IMR-90 (cell line): ENCODE measurements around the gene GSTM3. TPM values are rescaled to one million over a fixed set of nuclear protein-coding genes. Genes with fewer than 3 reads are reported as not detected.

ENCODE experiments used
- ATAC-seq: fragments of 200-7000 bp; cut with Tn5 transposase; 2 replicates; pipeline ENCODE4 v1.9.1; 2020; ENCODE audit warnings: low read depth, mild to moderate bottlenecking, moderate library complexity
- BruUV-seq: library from RNA; stranded (reverse); fragments of 400-500 nt; replicated peaks from 2 replicates; lab custom pipeline; 2021; lab: Mats Ljungman, UMichigan
- CTCF ChIA-PET: fragments of 300-600 bp; formaldehyde crosslinking; extraction: SDS; loops from one replicate; lab custom pipeline; 2021; ENCODE audit warnings: antibody characterized with exemption; lab: Yijun Ruan, JAX
- POLR2A ChIA-PET: fragments of 300-600 bp; sonication (Branson Sonifier 250); formaldehyde crosslinking; loops from one replicate; lab custom pipeline; 2022; ENCODE audit warnings: antibody characterized with exemption; ENCODE audit not compliant: unreplicated experiment; lab: Charles Lee
- DNase-seq: peaks from one replicate; pipeline ENCODE4 v3.0.0; 2013
- H2AFZ ChIP-seq: replicated peaks from 2 replicates; pipeline ENCODE3; 2013; ENCODE audit warnings: low read length, mild to moderate bottlenecking; ENCODE audit not compliant: poor library complexity
- H2AK5ac ChIP-seq: 2 replicates; pipeline ENCODE4 v1.6.1; 2013; ENCODE audit warnings: low read depth, low read length, inconsistent platforms
- H2AK9ac ChIP-seq: replicated peaks from 2 replicates; pipeline ENCODE3; 2013; ENCODE audit warnings: mild to moderate bottlenecking, low read depth, low read length, moderate library complexity; ENCODE audit not compliant: poor library complexity
- H2BK120ac ChIP-seq: 2 replicates; pipeline ENCODE4 v1.6.1; 2013; ENCODE audit warnings: low read depth, low read length, inconsistent platforms
- H2BK15ac ChIP-seq: 3 replicates; pipeline ENCODE4 v1.6.1; 2013; ENCODE audit warnings: low read depth, low read length, inconsistent platforms
- H2BK20ac ChIP-seq: 2 replicates; pipeline ENCODE4 v1.6.1; 2013; ENCODE audit warnings: low read depth, mild to moderate bottlenecking, inconsistent platforms, low read length, moderate library complexity
- H2BK5ac ChIP-seq: 2 replicates; pipeline ENCODE4 v1.6.1; 2013; ENCODE audit warnings: mild to moderate bottlenecking, low read depth, low read length, inconsistent platforms; ENCODE audit not compliant: poor library complexity, severe bottlenecking
- H3K14ac ChIP-seq: replicated peaks from 2 replicates; pipeline ENCODE4 v1.6.1; 2013; ENCODE audit warnings: low read depth, low read length, inconsistent platforms
- H3K18ac ChIP-seq: 2 replicates; pipeline ENCODE4 v1.6.1; 2013; ENCODE audit warnings: low read depth, low read length, control low read depth
- H3K23ac ChIP-seq: 2 replicates; pipeline ENCODE4 v1.6.1; 2013; ENCODE audit warnings: low read depth, low read length, inconsistent platforms
- H3K27ac ChIP-seq: 2 replicates; pipeline ENCODE4 v1.5.1; 2013; ENCODE audit warnings: mild to moderate bottlenecking, control low read depth, low read length; ENCODE audit not compliant: insufficient read depth
- H3K27me3 ChIP-seq: 2 replicates; pipeline ENCODE4 v1.6.1; 2013; ENCODE audit warnings: low read length; ENCODE audit not compliant: control insufficient read depth, insufficient read depth
- H3K36me3 ChIP-seq: 2 replicates; pipeline ENCODE4 v1.6.1; 2013; ENCODE audit warnings: low read length, mixed read lengths; ENCODE audit not compliant: control insufficient read depth, insufficient read depth
- H3K4ac ChIP-seq: 2 replicates; pipeline ENCODE4 v1.6.1; 2013; ENCODE audit warnings: low read depth, low read length, inconsistent platforms
- H3K4me1 ChIP-seq: 2 replicates; pipeline ENCODE4 v1.6.1; 2013; ENCODE audit warnings: low read length, mixed read lengths; ENCODE audit not compliant: control insufficient read depth, insufficient read depth
- H3K4me2 ChIP-seq: 2 replicates; pipeline ENCODE4 v1.6.1; 2013; ENCODE audit warnings: low read depth, mild to moderate bottlenecking, control low read depth, low read length, moderate library complexity
- H3K4me3 ChIP-seq: 2 replicates; pipeline ENCODE4 v1.5.1; 2013; ENCODE audit warnings: low read depth, mild to moderate bottlenecking, control low read depth, low read length, moderate library complexity; ENCODE audit not compliant: insufficient read depth
- H3K56ac ChIP-seq: 2 replicates; pipeline ENCODE4 v1.6.1; 2013; ENCODE audit warnings: low read length, inconsistent platforms; ENCODE audit not compliant: insufficient read depth; ENCODE audit errors: extremely low read depth
- H3K79me1 ChIP-seq, 2 experiments: 2 replicates each; pipeline ENCODE4 v1.6.1; 2013; ENCODE audit warnings: low read length in 2 of 2, inconsistent platforms in 1 of 2, low read depth in 1 of 2
- H3K9ac ChIP-seq: 2 replicates; pipeline ENCODE4 v1.6.1; 2013; ENCODE audit warnings: low read depth, low read length, control low read depth
- H3K9me1 ChIP-seq: 2 replicates; pipeline ENCODE4 v1.6.1; 2013; ENCODE audit warnings: low read length, inconsistent platforms; ENCODE audit not compliant: insufficient read depth
- H3K9me3 ChIP-seq: 2 replicates; pipeline ENCODE4 v1.6.1; 2013; ENCODE audit warnings: low read length; ENCODE audit not compliant: control insufficient read depth, insufficient read depth
- H4K20me1 ChIP-seq: 2 replicates; pipeline ENCODE4 v1.6.1; 2013; ENCODE audit warnings: low read length, inconsistent platforms; ENCODE audit not compliant: insufficient read depth
- H4K5ac ChIP-seq: 2 replicates; pipeline ENCODE4 v1.6.1; 2013; ENCODE audit warnings: mild to moderate bottlenecking, low read depth, low read length, control low read depth
- H4K8ac ChIP-seq, 2 experiments: 2 replicates each; pipeline ENCODE4 v1.6.1; 2013; ENCODE audit warnings: low read depth in 2 of 2, low read length in 2 of 2, control low read depth in 1 of 2, inconsistent platforms in 1 of 2
- H4K91ac ChIP-seq: 2 replicates; pipeline ENCODE4 v1.6.1; 2013; ENCODE audit warnings: low read depth, low read length, inconsistent platforms; ENCODE audit not compliant: insufficient read depth
- BHLHE40 ChIP-seq: fragments of 150-350 bp; IDR thresholded peaks from 2 replicates; pipeline ENCODE4 v1.6.1; 2016; ENCODE audit warnings: mild to moderate bottlenecking, low read depth, low read length
- CEBPB ChIP-seq: IDR thresholded peaks from 2 replicates; pipeline ENCODE4 v1.6.1; 2012; ENCODE audit warnings: low read depth, low read length, improper control_type of control experiment
- CHD1 ChIP-seq: IDR thresholded peaks from 2 replicates; pipeline ENCODE4 v1.6.1; 2012; ENCODE audit warnings: low read depth, low read length, improper control_type of control experiment
- CTCF ChIP-seq: conservative IDR thresholded peaks from 2 replicates; pipeline ENCODE4 v1.5.1; 2012; ENCODE audit warnings: mild to moderate bottlenecking, low read depth, low read length, improper control_type of control experiment
- ELK1 ChIP-seq: fragments of 150-350 bp; IDR thresholded peaks from 2 replicates; pipeline ENCODE4 v1.6.1; 2016; ENCODE audit warnings: low read depth, mild to moderate bottlenecking, low read length, moderate library complexity, borderline replicate concordance
- FOS ChIP-seq: fragments of 150-350 bp; IDR thresholded peaks from 2 replicates; pipeline ENCODE4 v1.6.1; 2016; ENCODE audit warnings: low read depth, low read length
- MAFK ChIP-seq: IDR thresholded peaks from 2 replicates; pipeline ENCODE4 v1.6.1; 2012; ENCODE audit warnings: low read depth, low read length, improper control_type of control experiment
- MAZ ChIP-seq: IDR thresholded peaks from 2 replicates; pipeline ENCODE4 v1.6.1; 2012; ENCODE audit warnings: low read depth, mild to moderate bottlenecking, low read length, improper control_type of control experiment, moderate library complexity, borderline replicate concordance
- MXI1 ChIP-seq: IDR thresholded peaks from 2 replicates; pipeline ENCODE4 v1.6.1; 2012; ENCODE audit warnings: low read depth, mild to moderate bottlenecking, low read length, moderate library complexity, borderline replicate concordance
- NFE2L2 ChIP-seq: fragments of 150-350 bp; IDR thresholded peaks from 2 replicates; pipeline ENCODE4 v1.6.1; 2016; ENCODE audit warnings: low read depth, mild to moderate bottlenecking, low read length
- POLR2A ChIP-seq: IDR thresholded peaks from 2 replicates; pipeline ENCODE4 v1.6.1; 2012; ENCODE audit warnings: mild to moderate bottlenecking, low read depth, low read length
- RAD21 ChIP-seq: IDR thresholded peaks from 2 replicates; pipeline ENCODE4 v1.6.1; 2012; ENCODE audit warnings: low read length, improper control_type of control experiment
- RCOR1 ChIP-seq: IDR thresholded peaks from 2 replicates; pipeline ENCODE4 v1.6.1; 2012; ENCODE audit warnings: mild to moderate bottlenecking, low read length, improper control_type of control experiment; ENCODE audit not compliant: insufficient replicate concordance
- RFX5 ChIP-seq: IDR thresholded peaks from 2 replicates; pipeline ENCODE4 v1.8.0; 2012; ENCODE audit warnings: low read depth, mild to moderate bottlenecking, low read length, moderate library complexity
- SMC3 ChIP-seq: fragments of 150-350 bp; IDR thresholded peaks from 2 replicates; pipeline ENCODE4 v1.6.1; 2016; ENCODE audit warnings: low read depth, mild to moderate bottlenecking, antibody characterized with exemption, low read length, moderate library complexity
- USF2 ChIP-seq: fragments of 150-350 bp; IDR thresholded peaks from 2 replicates; pipeline ENCODE4 v1.6.1; 2017; ENCODE audit warnings: mild to moderate bottlenecking, antibody characterized with exemption, low read length, low read depth
- WGBS, 2 experiments: methylation state at CpG; one replicate each; pipeline versions ENCODE4 v1.1.5 to v1.1.7; 2013; ENCODE audit warnings: missing lambda C conversion rate in 2 of 2; ENCODE audit not compliant: insufficient read length in 1 of 2; ENCODE audit errors: extremely low coverage in 2 of 2; 5-methylcytosine and 5-hydroxymethylcytosine counted together
- dilution Hi-C: fragments of 300-500 bp; cut with HindIII; formaldehyde crosslinking; loops from one replicate; pipeline ENCODE4 v1.14.3; 2018; ENCODE audit warnings: low sequenced_read_pairs; ENCODE audit not compliant: unreplicated experiment
- in situ Hi-C: fragments of 300-500 bp; cut with MboI; formaldehyde crosslinking; loops from 3 replicates; pipeline ENCODE4 v1.14.3; 2019; ENCODE audit warnings: low sequenced_read_pairs, inconsistent platforms, mixed read lengths
- intact Hi-C: fragments of 100-400 bp; cut with micrococcal nuclease; formaldehyde crosslinking; loops from 2 replicates; pipeline ENCODE4 v1.10.0; 2022
- polyA plus RNA-seq, 3 experiments: library from polyadenylated mRNA; depleted of rRNA; stranded (reverse); fragments of >200 nt; gene quantifications; 2 replicates each; pipeline ENCODE4 v1.2.3, GENCODE V29; 2012; ENCODE audit warnings: low replicate concordance in 1 of 3
- total RNA-seq: library from RNA; depleted of rRNA; stranded (reverse); fragments of >200 nt; gene quantifications from 2 replicates; pipeline ENCODE4 v1.2.3, GENCODE V29; 2012

The GSTM3 gene
- total and polyA plus RNA-seq, 2 of the 4 experiments (the other 2 are of a cell fraction): 102 to 131 TPM

- no peak overlapping the region for H3K18ac ChIP-seq
- dilution Hi-C loops (no loop called here), intact Hi-C loops (no loop called here), in situ Hi-C loops (no loop called here)
- CTCF ChIA-PET: no interaction called here
- no peak overlapping the region for H3K4me3 ChIP-seq
- no peak overlapping the region for H3K14ac ChIP-seq
- H2AFZ ChIP-seq: no peak overlapping the region
- no peak overlapping the region for H2AK5ac ChIP-seq
- no peaks in the 10 kb centered on the region for H3K79me1 ChIP-seq
- H3K23ac ChIP-seq: no peak overlapping the region
- no peak overlapping the region for H4K91ac ChIP-seq
- no peak overlapping the region for H2BK15ac ChIP-seq
- no peak overlapping the region for H3K4ac ChIP-seq
- no peak overlapping the region for H3K56ac ChIP-seq
- POLR2A ChIA-PET: no interaction called here
- DNase-seq: no peak
- H3K9me1 ChIP-seq: no peaks in the 10 kb centered on the region
- H3K9me3 ChIP-seq: no peaks in the 10 kb centered on the region
- no peak overlapping the region for H4K5ac ChIP-seq
- H3K27me3 ChIP-seq: peaks cover 29% of the 10 kb centered on the region
- H3K36me3 ChIP-seq: no peaks in the 10 kb centered on the region
- H4K8ac ChIP-seq: no peak overlapping the region
- no peak overlapping the region for H2BK20ac ChIP-seq
- H2AK9ac ChIP-seq: no peak overlapping the region
- H2BK5ac ChIP-seq: no peak overlapping the region
- TF ChIP-seq MAFK: no peak
- no peak for TF ChIP-seq RFX5
- no peak for TF ChIP-seq POLR2A
- no peak for TF ChIP-seq USF2
- TF ChIP-seq CEBPB: no peak
- no peak for TF ChIP-seq BHLHE40
- TF ChIP-seq SMC3: no peak
- no peak for TF ChIP-seq RCOR1
- no peak for TF ChIP-seq RAD21
- no peak for TF ChIP-seq FOS
- TF ChIP-seq ELK1: no peak
- no peak for TF ChIP-seq CHD1
- no peak for TF ChIP-seq CTCF
- no peak for TF ChIP-seq MAZ
- no peak for TF ChIP-seq MXI1
- TF ChIP-seq NFE2L2: no peak
- no peak overlapping the region for H3K4me2 ChIP-seq
- H3K27ac ChIP-seq: no peak overlapping the region
- no CpG with 5 or more reads among the region's 2 CpGs for WGBS, 2 experiments
- no peaks in the 10 kb centered on the region for H3K4me1 ChIP-seq
- no TSS peak for BruUV-seq
- no peak overlapping the region for H2BK120ac ChIP-seq
- H4K20me1 ChIP-seq: no peaks in the 10 kb centered on the region
- no peak for ATAC-seq
- no peak overlapping the region for H3K9ac ChIP-seq
Observed at GRCh38 chr1:109754738-109755137, 13.9 kb upstream of the GSTM3 start.
